ENCODE results near the gene PRPF8.

DNA sequence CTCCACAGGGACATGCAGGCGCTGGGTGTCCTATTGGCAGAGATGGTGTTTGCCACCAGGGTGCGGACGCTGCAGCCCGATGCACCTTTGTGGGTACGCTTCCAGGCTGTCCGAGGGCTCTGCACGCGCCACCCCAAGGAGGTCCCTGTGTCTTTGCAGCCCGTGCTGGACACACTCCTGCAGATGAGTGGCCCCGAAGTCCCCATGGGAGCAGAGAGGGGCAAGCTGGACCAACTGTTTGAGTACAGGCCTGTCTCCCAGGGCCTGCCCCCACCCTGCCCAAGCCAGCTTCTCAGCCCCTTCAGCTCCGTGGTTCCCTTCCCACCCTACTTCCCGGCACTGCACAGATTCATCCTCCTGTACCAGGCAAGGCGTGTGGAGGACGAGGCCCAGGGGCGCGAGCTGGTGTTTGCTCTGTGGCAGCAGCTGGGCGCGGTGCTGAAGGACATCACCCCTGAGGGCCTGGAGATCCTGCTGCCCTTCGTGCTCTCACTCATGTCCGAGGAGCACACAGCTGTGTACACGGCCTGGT, 42.7 kb upstream of the PRPF8 start:
- TF ChIP-seq CTCF (IDR thresholded peaks at IDR 0.05; ENCODE audit: insufficient read depth, low read depth, low read length) (no peak), EZH2 (IDR thresholded peaks at IDR 0.05; ENCODE audit: insufficient read depth, low read length) (no peak)

Data from astrocyte (in vitro differentiated cells and primary cell).